Fibroblast of lung (primary cell): ENCODE measurements around the gene SRC.

Experiments used
- EZH2 ChIP-seq: IDR thresholded peaks from 2 replicates; pipeline ENCODE4 v1.5.1; 2012; ENCODE audit warnings: low read length, control low read depth, mild to moderate bottlenecking; ENCODE audit errors: missing control alignments
- TF ChIP-seq, protein P1 (sequence below), 2 donors: IDR thresholded peaks in 1 of 2; conservative IDR thresholded peaks in 1 of 2; 1 replicate in 1 of 2; 2 replicates in 1 of 2; pipeline ENCODE4 v1.5.1; 2011 to 2012; ENCODE audit warnings: low read length in 2 of 2, control low read depth in 1 of 2, inconsistent platforms in 1 of 2, low read depth in 1 of 2, mild to moderate bottlenecking in 1 of 2

GRCh38 chr20:37386505-37387251 is 40.7 kb downstream of the SRC start:
- TF ChIP-seq EZH2 = no peak
- TF ChIP-seq, protein P1, sequence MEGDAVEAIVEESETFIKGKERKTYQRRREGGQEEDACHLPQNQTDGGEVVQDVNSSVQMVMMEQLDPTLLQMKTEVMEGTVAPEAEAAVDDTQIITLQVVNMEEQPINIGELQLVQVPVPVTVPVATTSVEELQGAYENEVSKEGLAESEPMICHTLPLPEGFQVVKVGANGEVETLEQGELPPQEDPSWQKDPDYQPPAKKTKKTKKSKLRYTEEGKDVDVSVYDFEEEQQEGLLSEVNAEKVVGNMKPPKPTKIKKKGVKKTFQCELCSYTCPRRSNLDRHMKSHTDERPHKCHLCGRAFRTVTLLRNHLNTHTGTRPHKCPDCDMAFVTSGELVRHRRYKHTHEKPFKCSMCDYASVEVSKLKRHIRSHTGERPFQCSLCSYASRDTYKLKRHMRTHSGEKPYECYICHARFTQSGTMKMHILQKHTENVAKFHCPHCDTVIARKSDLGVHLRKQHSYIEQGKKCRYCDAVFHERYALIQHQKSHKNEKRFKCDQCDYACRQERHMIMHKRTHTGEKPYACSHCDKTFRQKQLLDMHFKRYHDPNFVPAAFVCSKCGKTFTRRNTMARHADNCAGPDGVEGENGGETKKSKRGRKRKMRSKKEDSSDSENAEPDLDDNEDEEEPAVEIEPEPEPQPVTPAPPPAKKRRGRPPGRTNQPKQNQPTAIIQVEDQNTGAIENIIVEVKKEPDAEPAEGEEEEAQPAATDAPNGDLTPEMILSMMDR (conservative IDR thresholded peaks at IDR 0.05 in 1 of 2, IDR thresholded peaks at IDR 0.05 in 1 of 2; ENCODE audit: low read depth in 1 of 2, low read length in 2 of 2) = no peak
